ENCODE measurements around the gene EGLN3. TPM values are rescaled to one million over a fixed set of nuclear protein-coding genes. Genes with fewer than 3 reads are reported as not detected.

Gene EGLN3
- total and polyA plus RNA-seq, 10 of the 15 experiments (the other 5 are each of a cell fraction or from before 2014, with no cell fraction given) = 0.42 to 8.1 (median 2.0) TPM

DNA sequence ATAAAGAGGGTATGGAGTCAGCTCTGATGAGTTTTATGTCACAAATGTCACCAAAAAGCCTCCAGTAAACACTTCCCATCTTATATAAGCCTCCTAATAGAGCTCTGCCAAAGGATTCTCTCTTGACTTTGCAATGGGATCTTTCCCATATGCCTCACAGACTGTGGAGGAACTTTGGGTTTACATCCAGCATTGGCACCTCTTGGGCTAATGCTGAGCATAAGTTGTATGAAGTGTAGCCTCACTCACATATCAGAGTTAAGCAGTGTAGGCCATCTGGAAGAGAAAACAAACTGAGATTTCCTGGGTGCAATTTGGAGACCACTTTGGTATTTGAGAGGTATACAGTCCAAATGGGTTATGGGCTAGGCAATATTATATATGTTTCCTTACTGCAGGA, 24.9 kb downstream of the EGLN3 start:
- Histone ChIP-seq H3K9me3 (replicated peaks; ENCODE audit: control insufficient read depth, insufficient read depth, low read length) (no peaks in the 10 kb centered on the region; the same call in 2 of the 3 replicates), H3K9ac (ENCODE audit: control insufficient read depth, insufficient read depth, low read length) (no peak overlapping the region), H3K79me2 (ENCODE audit: control insufficient read depth, insufficient read depth, low read length) (no peaks in the 10 kb centered on the region), H3K4me2 (ENCODE audit: control insufficient read depth, insufficient read depth) (no peak overlapping the region), H3K36me3 (ENCODE audit: control insufficient read depth in 2 of 2, insufficient read depth in 2 of 2, low read length in 1 of 2) (no peaks in the 10 kb centered on the region), H3K4me1 (ENCODE audit: control insufficient read depth, insufficient read depth, low read length) (no peaks in the 10 kb centered on the region), H4K20me1 (ENCODE audit: control insufficient read depth, insufficient read depth) (no peaks in the 10 kb centered on the region), H3K27ac (ENCODE audit: control insufficient read depth, insufficient read depth) (no peak overlapping the region), H3K27me3 (replicated peaks in 1 of 2; ENCODE audit: control insufficient read depth in 2 of 2, insufficient read depth in 2 of 2, low read length in 1 of 2) (no peaks in the 10 kb centered on the region), H2AFZ (ENCODE audit: control insufficient read depth, low read depth, low read length) (no peak overlapping the region), H3K4me3 (no peak overlapping the region)
- no peak for FAIRE-seq
- ChIA-PET RAD21 (ENCODE audit: unreplicated experiment) (interaction anchor here (0.9 kb wide), 1 partner anchor 172 kb away, joined by 3 read pairs; no protein-coding TSS in a partner anchor), POLR2A (no interaction called here), SMC1A (ENCODE audit: uncharacterized antibody, unreplicated experiment) (interaction anchor here (1.4 to 1.5 kb wide), 2 partner anchors 10 to 173 kb away, joined by 3 read pairs; no protein-coding TSS in a partner anchor), CTCF (interaction anchor here (0.6 to 1.4 kb wide), 3 partner anchors 9 to 133 kb away, joined by 3 read pairs; no protein-coding TSS in a partner anchor)
- no TSS peak for BruUV-seq (replicated peaks)
- intact Hi-C loops (cut with micrococcal nuclease; ENCODE audit: unreplicated experiment) (no loop called here), in situ Hi-C loops (cut with MboI) (no loop called here)
- TF ChIP-seq, protein P1, sequence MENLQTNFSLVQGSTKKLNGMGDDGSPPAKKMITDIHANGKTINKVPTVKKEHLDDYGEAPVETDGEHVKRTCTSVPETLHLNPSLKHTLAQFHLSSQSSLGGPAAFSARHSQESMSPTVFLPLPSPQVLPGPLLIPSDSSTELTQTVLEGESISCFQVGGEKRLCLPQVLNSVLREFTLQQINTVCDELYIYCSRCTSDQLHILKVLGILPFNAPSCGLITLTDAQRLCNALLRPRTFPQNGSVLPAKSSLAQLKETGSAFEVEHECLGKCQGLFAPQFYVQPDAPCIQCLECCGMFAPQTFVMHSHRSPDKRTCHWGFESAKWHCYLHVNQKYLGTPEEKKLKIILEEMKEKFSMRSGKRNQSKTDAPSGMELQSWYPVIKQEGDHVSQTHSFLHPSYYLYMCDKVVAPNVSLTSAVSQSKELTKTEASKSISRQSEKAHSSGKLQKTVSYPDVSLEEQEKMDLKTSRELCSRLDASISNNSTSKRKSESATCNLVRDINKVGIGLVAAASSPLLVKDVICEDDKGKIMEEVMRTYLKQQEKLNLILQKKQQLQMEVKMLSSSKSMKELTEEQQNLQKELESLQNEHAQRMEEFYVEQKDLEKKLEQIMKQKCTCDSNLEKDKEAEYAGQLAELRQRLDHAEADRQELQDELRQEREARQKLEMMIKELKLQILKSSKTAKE (IDR thresholded peaks at IDR 0.05; ENCODE audit: low read depth, poor library complexity, severe bottlenecking) = no peak
- TF ChIP-seq MEF2B (IDR thresholded peaks at IDR 0.05; ENCODE audit: partially characterized antibody, poor library complexity, severe bottlenecking) = no peak
- TF ChIP-seq EZH2 (IDR thresholded peaks at IDR 0.05; ENCODE audit: borderline replicate concordance, control insufficient read depth, low read depth, low read length) = no peak
- no peak for TF ChIP-seq EGR1 (IDR thresholded peaks at IDR 0.05; ENCODE audit: borderline replicate concordance in 1 of 2, low read depth in 2 of 2, low read length in 2 of 2)
- no peak for TF ChIP-seq ZBED1 (IDR thresholded peaks at IDR 0.05; ENCODE audit: borderline replicate concordance)
- no peak for TF ChIP-seq ZNF207 (IDR thresholded peaks at IDR 0.05; ENCODE audit: borderline replicate concordance)
- TF ChIP-seq PML (IDR thresholded peaks at IDR 0.05; ENCODE audit: low read length) = no peak
- no peak for TF ChIP-seq NFYA (IDR thresholded peaks at IDR 0.05; ENCODE audit: borderline replicate concordance, low read depth, low read length)
- no peak for TF ChIP-seq NFYB (IDR thresholded peaks at IDR 0.05; ENCODE audit: insufficient read depth, low read depth, low read length)
- no peak for TF ChIP-seq HDAC2 (IDR thresholded peaks at IDR 0.05)
- TF ChIP-seq ASH2L (IDR thresholded peaks at IDR 0.05; ENCODE audit: borderline replicate concordance, low read depth) = no peak
- TF ChIP-seq, protein P2, sequence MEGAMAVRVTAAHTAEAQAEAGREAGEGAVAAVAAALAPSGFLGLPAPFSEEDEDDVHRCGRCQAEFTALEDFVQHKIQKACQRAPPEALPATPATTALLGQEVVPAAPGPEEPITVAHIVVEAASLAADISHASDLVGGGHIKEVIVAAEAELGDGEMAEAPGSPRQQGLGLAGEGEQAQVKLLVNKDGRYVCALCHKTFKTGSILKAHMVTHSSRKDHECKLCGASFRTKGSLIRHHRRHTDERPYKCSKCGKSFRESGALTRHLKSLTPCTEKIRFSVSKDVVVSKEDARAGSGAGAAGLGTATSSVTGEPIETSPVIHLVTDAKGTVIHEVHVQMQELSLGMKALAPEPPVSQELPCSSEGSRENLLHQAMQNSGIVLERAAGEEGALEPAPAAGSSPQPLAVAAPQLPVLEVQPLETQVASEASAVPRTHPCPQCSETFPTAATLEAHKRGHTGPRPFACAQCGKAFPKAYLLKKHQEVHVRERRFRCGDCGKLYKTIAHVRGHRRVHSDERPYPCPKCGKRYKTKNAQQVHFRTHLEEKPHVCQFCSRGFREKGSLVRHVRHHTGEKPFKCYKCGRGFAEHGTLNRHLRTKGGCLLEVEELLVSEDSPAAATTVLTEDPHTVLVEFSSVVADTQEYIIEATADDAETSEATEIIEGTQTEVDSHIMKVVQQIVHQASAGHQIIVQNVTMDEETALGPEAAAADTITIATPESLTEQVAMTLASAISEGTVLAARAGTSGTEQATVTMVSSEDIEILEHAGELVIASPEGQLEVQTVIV (IDR thresholded peaks at IDR 0.05; ENCODE audit: borderline replicate concordance, partially characterized antibody) = no peak
- TF ChIP-seq TCF3 (IDR thresholded peaks at IDR 0.05; ENCODE audit: borderline replicate concordance, insufficient read depth, low read depth, low read length) = no peak
- TF ChIP-seq CBFB (IDR thresholded peaks at IDR 0.05; ENCODE audit: low read depth) = no peak
- no peak for TF ChIP-seq FOS (IDR thresholded peaks at IDR 0.05; ENCODE audit: borderline replicate concordance, extremely low read depth, insufficient read length)
- no peak for TF ChIP-seq BACH1 (IDR thresholded peaks at IDR 0.05; ENCODE audit: borderline replicate concordance)
- no peak for TF ChIP-seq POLR2AphosphoS5 (IDR thresholded peaks at IDR 0.05; ENCODE audit: low read length)
- no peak for DNase-seq (ENCODE audit: low read depth, low spot score)
- no peak for ATAC-seq

Data from GM12878 (cell line).